Neural cell (in vitro differentiated cells): ENCODE data around the gene ATP11A. TPM values are rescaled to one million over a fixed set of nuclear protein-coding genes. Genes with fewer than 3 reads are reported as not detected.

Experiments
- H2AFZ ChIP-seq: fragments of 200-600, 300-800 bp; sonication (generic), shearing (Covaris generic); 2 replicates; pipeline ENCODE4 v1.6.0; 2014; ENCODE audit warnings: low read depth, mild to moderate bottlenecking, antibody characterized with exemption, low read length, moderate library complexity
- H3F3A ChIP-seq: fragments of 200-600 bp; shearing (Covaris generic); 2 replicates; pipeline ENCODE4 v1.6.1; 2016; ENCODE audit warnings: mild to moderate bottlenecking, moderate library complexity, mixed read lengths, antibody characterized with exemption, low read length; ENCODE audit not compliant: insufficient read depth, poor library complexity, severe bottlenecking
- H3K27ac ChIP-seq: fragments of 200-600, 300-800 bp; sonication (generic), shearing (Covaris generic); 2 replicates; pipeline ENCODE4 v1.5.1; 2014; ENCODE audit warnings: mild to moderate bottlenecking, low read length, moderate library complexity
- H3K27me3 ChIP-seq: fragments of 300-800, 200-600 bp; sonication (generic), shearing (Covaris generic); 2 replicates; pipeline ENCODE4 v1.6.0; 2014; ENCODE audit warnings: mild to moderate bottlenecking, low read depth, low read length, moderate library complexity; ENCODE audit not compliant: insufficient read depth
- H3K36me3 ChIP-seq: fragments of 300-800, 200-600 bp; sonication (generic), shearing (Covaris generic); 2 replicates; pipeline ENCODE4 v1.5.1; 2014; ENCODE audit warnings: mild to moderate bottlenecking, antibody characterized with exemption, low read length, moderate library complexity; ENCODE audit not compliant: insufficient read depth
- H3K4me2 ChIP-seq: fragments of 300-800, 200-600 bp; sonication (generic), shearing (Covaris generic); 2 replicates; pipeline ENCODE4 v1.6.0; 2014; ENCODE audit warnings: mild to moderate bottlenecking, low read length
- H3K4me3 ChIP-seq: fragments of 300-800, 200-600 bp; sonication (generic), shearing (Covaris generic); 2 replicates; pipeline ENCODE4 v1.5.1; 2014; ENCODE audit warnings: mild to moderate bottlenecking, low read length, moderate library complexity
- H3K79me2 ChIP-seq: fragments of 200-600 bp; shearing (Covaris generic); replicated peaks from 2 replicates; pipeline ENCODE4 v1.6.0; 2014; ENCODE audit warnings: mild to moderate bottlenecking, low read length, moderate library complexity; ENCODE audit not compliant: insufficient read depth
- H3K9ac ChIP-seq: fragments of 300-800, 200-600 bp; sonication (generic), shearing (Covaris generic); 2 replicates; pipeline ENCODE4 v1.6.1; 2016; ENCODE audit warnings: mild to moderate bottlenecking, low read length, mixed read lengths
- H3K9me2 ChIP-seq: fragments of 200-600 bp; shearing (Covaris generic); 2 replicates; pipeline ENCODE4 v1.6.1; 2016; ENCODE audit warnings: mild to moderate bottlenecking, low read length, mixed read lengths; ENCODE audit not compliant: insufficient read depth
- H3K9me3 ChIP-seq: fragments of 200-600, 300-800 bp; sonication (generic), shearing (Covaris generic); 2 replicates; pipeline ENCODE4 v1.6.1; 2016; ENCODE audit warnings: mild to moderate bottlenecking, mixed run types, low read length, moderate library complexity, mixed read lengths
- H4K20me1 ChIP-seq: fragments of 200-600 bp; shearing (Covaris generic); 2 replicates; pipeline ENCODE4 v1.6.1; 2016; ENCODE audit warnings: mild to moderate bottlenecking, mixed run types; ENCODE audit not compliant: insufficient read depth
- EP300 ChIP-seq: fragments of 450-650 bp; conservative IDR thresholded peaks from 2 replicates; pipeline ENCODE4 v1.6.1; 2014; ENCODE audit warnings: antibody characterized with exemption, mild to moderate bottlenecking, moderate library complexity; ENCODE audit not compliant: poor library complexity, severe bottlenecking
- EZH2 ChIP-seq: fragments of 200-600, 300-800 bp; shearing (Covaris generic), sonication (generic); IDR thresholded peaks from 2 replicates; pipeline ENCODE4 v1.6.1; 2014; ENCODE audit warnings: antibody characterized with exemption, low read length, borderline replicate concordance, mild to moderate bottlenecking; ENCODE audit not compliant: insufficient read depth, poor library complexity, severe bottlenecking
- POLR2AphosphoS5 ChIP-seq: IDR thresholded peaks from 2 replicates; pipeline ENCODE4 v1.6.1; 2012
- REST ChIP-seq: IDR thresholded peaks from 2 replicates; pipeline ENCODE4 v1.6.1; 2012; ENCODE audit warnings: borderline replicate concordance
- SMC3 ChIP-seq: fragments of 450-650 bp; conservative IDR thresholded peaks from 2 replicates; pipeline ENCODE4 v1.6.1; 2014; ENCODE audit warnings: antibody characterized with exemption, mild to moderate bottlenecking, moderate library complexity; ENCODE audit not compliant: poor library complexity
- TAF1 ChIP-seq: IDR thresholded peaks from 2 replicates; pipeline ENCODE4 v1.6.1; 2012; ENCODE audit warnings: low read depth
- polyA plus RNA-seq: library from polyadenylated mRNA; depleted of rRNA; stranded (reverse); fragments of >200 nt; gene quantifications from 2 replicates; pipeline ENCODE4 v1.2.3, GENCODE V29; 2014
- TF ChIP-seq, protein P1 (sequence below): fragments of 450-650 bp; IDR thresholded peaks from 2 replicates; pipeline ENCODE4 v1.5.1; 2014; ENCODE audit warnings: antibody characterized with exemption, mild to moderate bottlenecking, moderate library complexity; ENCODE audit not compliant: poor library complexity, severe bottlenecking

ATP11A gene
- polyA plus RNA-seq, 1 donor from 2014 or later, result 3.0 TPM

- Histone ChIP-seq H3K36me3 (peaks cover 4% of the 10 kb centered on the region), H3K4me3 (no peak overlapping the region), H4K20me1 (no peaks in the 10 kb centered on the region), H3K9me2 (no peaks in the 10 kb centered on the region), H3K9me3 (no peaks in the 10 kb centered on the region), H2AFZ (no peak overlapping the region), H3K9ac (no peak overlapping the region), H3F3A (no peaks in the 10 kb centered on the region), H3K27me3 (no peaks in the 10 kb centered on the region), H3K79me2 (no peaks in the 10 kb centered on the region), H3K4me2 (no peak overlapping the region), H3K27ac (no peak overlapping the region)
- TF ChIP-seq SMC3 (no peak), EZH2 (no peak), EP300 (no peak), TAF1 (no peak), POLR2AphosphoS5 (no peak), REST (no peak)
- TF ChIP-seq, protein P1, sequence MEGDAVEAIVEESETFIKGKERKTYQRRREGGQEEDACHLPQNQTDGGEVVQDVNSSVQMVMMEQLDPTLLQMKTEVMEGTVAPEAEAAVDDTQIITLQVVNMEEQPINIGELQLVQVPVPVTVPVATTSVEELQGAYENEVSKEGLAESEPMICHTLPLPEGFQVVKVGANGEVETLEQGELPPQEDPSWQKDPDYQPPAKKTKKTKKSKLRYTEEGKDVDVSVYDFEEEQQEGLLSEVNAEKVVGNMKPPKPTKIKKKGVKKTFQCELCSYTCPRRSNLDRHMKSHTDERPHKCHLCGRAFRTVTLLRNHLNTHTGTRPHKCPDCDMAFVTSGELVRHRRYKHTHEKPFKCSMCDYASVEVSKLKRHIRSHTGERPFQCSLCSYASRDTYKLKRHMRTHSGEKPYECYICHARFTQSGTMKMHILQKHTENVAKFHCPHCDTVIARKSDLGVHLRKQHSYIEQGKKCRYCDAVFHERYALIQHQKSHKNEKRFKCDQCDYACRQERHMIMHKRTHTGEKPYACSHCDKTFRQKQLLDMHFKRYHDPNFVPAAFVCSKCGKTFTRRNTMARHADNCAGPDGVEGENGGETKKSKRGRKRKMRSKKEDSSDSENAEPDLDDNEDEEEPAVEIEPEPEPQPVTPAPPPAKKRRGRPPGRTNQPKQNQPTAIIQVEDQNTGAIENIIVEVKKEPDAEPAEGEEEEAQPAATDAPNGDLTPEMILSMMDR, result no peak
Measured at GRCh38 chr13:112822851-112823250, 133.0 kb downstream of the ATP11A start.

DNA sequence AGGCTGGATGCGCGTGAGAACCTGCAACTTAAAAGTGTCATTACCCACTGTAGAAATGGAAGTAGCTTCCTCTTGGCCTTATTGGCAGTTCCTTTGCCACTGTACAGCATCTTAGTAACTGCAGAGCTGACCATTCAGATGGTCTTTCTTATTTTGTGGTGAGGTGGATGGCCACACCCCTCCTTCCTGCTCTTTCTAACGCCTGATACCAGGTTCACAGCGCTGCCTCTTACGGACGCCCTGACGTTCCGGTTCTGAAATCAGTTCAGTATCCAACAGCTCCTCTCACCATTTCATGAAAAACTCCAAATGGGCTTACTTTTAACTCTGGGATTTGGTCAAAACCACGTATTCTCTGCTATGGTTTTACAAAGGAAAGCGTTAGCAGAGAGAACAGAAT, 134.6 kb downstream of the ATP11A start:
- H2AFZ ChIP-seq, result no peak overlapping the region
- TF ChIP-seq TAF1 (no peak), POLR2AphosphoS5 (no peak)
- TF ChIP-seq, protein P1, result no peak
- no peaks in the 10 kb centered on the region for H3K9me2 ChIP-seq
- H3K27ac ChIP-seq, result no peak overlapping the region
- no peaks in the 10 kb centered on the region for H3K9me3 ChIP-seq
- no peak overlapping the region for H3K9ac ChIP-seq
- H3K4me2 ChIP-seq, result no peak overlapping the region
- no peaks in the 10 kb centered on the region for H3K36me3 ChIP-seq
- no peak overlapping the region for H3K4me3 ChIP-seq
- no peaks in the 10 kb centered on the region for H3K79me2 ChIP-seq
- no peaks in the 10 kb centered on the region for H3K27me3 ChIP-seq
- H4K20me1 ChIP-seq, result no peaks in the 10 kb centered on the region
- H3F3A ChIP-seq, result no peaks in the 10 kb centered on the region
